Activated T-helper 2 cell treated with anti-CD3 and anti-CD28 coated beads, Interferon-gamma antibody, Interleukin-2, Interleukin-4, amounts not matched to agents 10 μg/mL and 5 μg/mL and 100 μg/mL, durations not matched to agents 14 hours and 24 hours and 36 hours (primary cell): ENCODE measurements around the gene PSME3. TPM values are rescaled to one million over a fixed set of nuclear protein-coding genes. Genes with fewer than 3 reads are reported as not detected.

Experiments
- DNase-seq: peaks from one replicate; pipeline ENCODE4 v3.0.0; 2021; ENCODE audit warnings: low spot score
- H3K27ac Mint-ChIP-seq: one replicate; pipeline ENCODE4 v1.8.0; 2021; ENCODE audit warnings: mixed read lengths
- H3K27me3 Mint-ChIP-seq: one replicate; pipeline ENCODE4 v1.8.0; 2021; ENCODE audit warnings: low read depth, mixed read lengths
- H3K36me3 Mint-ChIP-seq: one replicate; pipeline ENCODE4 v1.8.0; 2021; ENCODE audit warnings: low read depth, mixed read lengths
- H3K4me1 Mint-ChIP-seq: one replicate; pipeline ENCODE4 v1.8.0; 2021; ENCODE audit warnings: low read depth, mixed read lengths
- H3K4me3 Mint-ChIP-seq: one replicate; pipeline ENCODE4 v1.8.0; 2021; ENCODE audit warnings: low read depth, mild to moderate bottlenecking, moderate library complexity, mixed read lengths
- H3K9me3 Mint-ChIP-seq: one replicate; pipeline ENCODE4 v1.8.0; 2021; ENCODE audit warnings: mixed read lengths
- intact Hi-C: fragments of 100-400 bp; cut with micrococcal nuclease; formaldehyde crosslinking; loops from one replicate; pipeline ENCODE4 v1.15.1; 2023
- total RNA-seq: library from RNA; stranded (reverse); gene quantifications from 2 replicates; pipeline ENCODE4 v1.2.3, GENCODE V29; 2022

PSME3 gene
- total RNA-seq, 1 donor from 2014 or later, result 172 TPM

GRCh38 chr17:42827472-42827871, 5.7 kb upstream of the PSME3 start:
- no peaks in the 10 kb centered on the region for H3K9me3 Mint-ChIP-seq
- H3K36me3 Mint-ChIP-seq, result peaks cover 3% of the 10 kb centered on the region
- peaks cover 10% of the 10 kb centered on the region for H3K4me1 Mint-ChIP-seq
- H3K4me3 Mint-ChIP-seq, result no peak overlapping the region
- H3K27me3 Mint-ChIP-seq, result peaks cover 14% of the 10 kb centered on the region
- H3K27ac Mint-ChIP-seq, result no peak overlapping the region
- no peak for DNase-seq
- intact Hi-C loops, result no loop called here

GRCh38 chr17:42830971-42831370, 2.2 kb upstream of the PSME3 start:
- Mint-ChIP-seq H3K27me3 (peaks cover 14% of the 10 kb centered on the region), H3K9me3 (no peaks in the 10 kb centered on the region), H3K27ac (no peak overlapping the region), H3K36me3 (peaks cover 22% of the 10 kb centered on the region), H3K4me1 (peaks cover 20% of the 10 kb centered on the region), H3K4me3 (no peak overlapping the region)
- intact Hi-C loops, result no loop called here
- no peak for DNase-seq

DNA sequence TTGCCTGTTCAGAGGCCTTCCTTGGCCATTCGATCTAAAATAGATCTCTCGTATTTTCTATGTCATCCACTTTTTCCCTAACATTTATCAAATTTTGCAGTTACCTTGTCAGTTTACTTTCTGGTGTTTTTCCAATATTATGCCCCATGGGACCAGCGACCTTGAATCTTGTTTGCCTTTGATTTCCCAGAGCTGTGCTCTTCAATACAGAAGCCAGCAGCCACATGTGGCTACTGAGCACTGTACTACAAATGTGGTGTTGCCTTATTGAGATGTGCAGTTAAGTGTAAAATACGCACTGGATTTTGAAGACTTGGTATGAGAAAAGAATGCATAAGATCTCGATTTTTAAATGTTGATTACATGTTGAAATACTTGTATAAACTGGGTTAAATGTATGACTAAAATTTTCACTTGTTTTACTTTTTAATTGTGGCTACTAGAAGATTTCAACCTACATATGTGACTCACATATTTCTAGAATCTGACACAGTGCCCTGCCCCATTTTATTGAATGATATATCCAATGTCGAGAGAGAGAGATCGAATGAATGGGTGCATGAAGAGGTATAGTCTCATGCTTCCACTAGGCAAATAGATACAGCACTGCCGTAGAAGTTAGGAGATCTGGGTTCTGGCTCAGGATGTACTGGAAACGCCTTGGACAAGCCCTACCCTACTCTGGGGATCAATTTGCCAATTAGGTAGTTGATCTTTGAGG, 824 bp upstream of the PSME3 start:
- intact Hi-C loops, result loop anchor here (1.0 kb wide), 1 partner anchor 8 kb away; the partner anchor contains the start of gene BECN1
- peaks cover 9% of the 10 kb centered on the region for H3K27me3 Mint-ChIP-seq
- peaks cover 22% of the 10 kb centered on the region for H3K4me1 Mint-ChIP-seq
- H3K36me3 Mint-ChIP-seq, result peaks cover 32% of the 10 kb centered on the region
- peak overlapping the region; percentile 98 for H3K27ac Mint-ChIP-seq
- no peaks in the 10 kb centered on the region for H3K9me3 Mint-ChIP-seq
- no peak for DNase-seq
- H3K4me3 Mint-ChIP-seq, result peak overlapping the region; percentile 92

- peaks cover 24% of the 10 kb centered on the region for H3K4me1 Mint-ChIP-seq
- H3K9me3 Mint-ChIP-seq, result no peaks in the 10 kb centered on the region
- H3K36me3 Mint-ChIP-seq, result peaks cover 47% of the 10 kb centered on the region
- H3K27ac Mint-ChIP-seq, result peak overlapping the region; percentile 98
- no peaks in the 10 kb centered on the region for H3K27me3 Mint-ChIP-seq
- peak overlapping the region; percentile 92 for H3K4me3 Mint-ChIP-seq
- intact Hi-C loops, result no loop called here
- DNase-seq, result no peak
Measured at GRCh38 chr17:42833767-42834422, 698 bp downstream of the PSME3 start.

GRCh38 chr17:42835732-42836131, 2.5 kb downstream of the PSME3 start:
- Mint-ChIP-seq H3K27me3 (no peaks in the 10 kb centered on the region), H3K36me3 (peaks cover 61% of the 10 kb centered on the region), H3K27ac (no peak overlapping the region), H3K9me3 (no peaks in the 10 kb centered on the region), H3K4me1 (peaks cover 24% of the 10 kb centered on the region), H3K4me3 (no peak overlapping the region)
- intact Hi-C loops, result no loop called here
- DNase-seq, result no peak

DNA sequence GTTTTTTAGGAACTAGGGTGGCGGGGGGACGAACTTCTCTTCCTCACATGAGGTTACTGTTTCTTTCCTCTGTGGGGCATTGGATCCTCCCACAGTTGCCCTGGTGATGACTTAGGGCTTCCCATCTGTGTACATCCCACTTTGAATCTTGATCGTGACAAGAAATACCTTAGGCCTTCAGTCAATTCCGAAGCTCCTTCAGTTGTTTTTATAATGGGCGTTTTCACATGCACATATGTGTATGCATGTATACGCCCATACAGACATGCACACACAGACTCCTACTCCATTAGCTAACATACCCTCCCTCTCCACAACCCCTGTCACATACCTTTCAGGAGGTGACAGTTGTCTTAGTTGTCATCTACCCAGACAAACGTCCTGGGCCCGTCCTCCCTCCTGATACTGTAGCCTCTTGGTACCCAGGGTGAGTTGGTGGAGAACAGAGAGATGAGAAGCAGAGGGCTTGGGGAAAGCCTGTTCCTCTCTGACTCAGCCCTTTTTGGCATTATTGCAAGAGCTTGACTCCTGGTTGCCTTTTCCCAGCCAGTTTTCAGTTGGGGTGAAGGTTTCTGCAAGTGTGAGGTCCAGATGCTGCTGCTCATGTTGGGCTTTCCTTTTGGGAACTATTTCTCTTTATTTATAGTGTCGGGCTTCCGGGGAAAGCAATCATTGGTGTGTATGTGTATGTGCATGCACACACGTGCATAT, 8.9 kb downstream of the PSME3 start:
- Mint-ChIP-seq H3K36me3 (peaks cover 76% of the 10 kb centered on the region), H3K27me3 (no peaks in the 10 kb centered on the region), H3K4me1 (peaks cover 16% of the 10 kb centered on the region), H3K9me3 (no peaks in the 10 kb centered on the region), H3K4me3 (no peak overlapping the region), H3K27ac (no peak overlapping the region)
- intact Hi-C loops, result no loop called here
- no peak for DNase-seq

DNA sequence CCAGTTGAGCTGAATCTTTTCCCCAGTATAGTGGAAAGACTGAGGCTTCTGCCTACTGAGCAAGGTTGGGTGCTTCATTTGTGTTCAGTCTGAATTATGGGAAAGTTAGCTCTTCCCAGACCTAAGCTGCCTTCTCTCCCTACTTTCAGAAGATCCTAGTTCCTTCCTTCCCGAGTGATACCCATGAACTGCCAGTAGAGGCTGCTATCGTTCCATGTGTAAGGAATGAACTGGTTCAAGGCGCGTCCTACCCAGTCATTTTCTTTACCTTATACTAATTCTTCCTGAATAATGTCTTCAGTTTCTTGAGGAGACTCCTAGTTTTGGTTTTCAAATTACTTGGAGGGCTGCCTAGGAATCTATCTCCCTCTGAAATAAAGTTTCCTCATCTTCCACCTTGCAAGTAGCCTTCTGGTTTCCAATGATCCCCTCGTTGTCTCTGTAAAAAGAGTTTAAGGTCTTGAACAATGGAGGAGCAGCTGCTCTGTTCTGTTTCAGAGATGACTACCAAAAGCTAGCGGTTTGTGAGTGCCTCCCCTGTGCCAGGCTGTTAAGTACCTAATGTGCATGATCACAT, 10.2 kb downstream of the PSME3 start:
- Mint-ChIP-seq H3K27ac (no peak overlapping the region), H3K36me3 (peaks cover 65% of the 10 kb centered on the region), H3K4me3 (no peak overlapping the region), H3K4me1 (peaks cover 14% of the 10 kb centered on the region), H3K27me3 (no peaks in the 10 kb centered on the region), H3K9me3 (no peaks in the 10 kb centered on the region)
- intact Hi-C loops, result no loop called here
- no peak for DNase-seq

DNA sequence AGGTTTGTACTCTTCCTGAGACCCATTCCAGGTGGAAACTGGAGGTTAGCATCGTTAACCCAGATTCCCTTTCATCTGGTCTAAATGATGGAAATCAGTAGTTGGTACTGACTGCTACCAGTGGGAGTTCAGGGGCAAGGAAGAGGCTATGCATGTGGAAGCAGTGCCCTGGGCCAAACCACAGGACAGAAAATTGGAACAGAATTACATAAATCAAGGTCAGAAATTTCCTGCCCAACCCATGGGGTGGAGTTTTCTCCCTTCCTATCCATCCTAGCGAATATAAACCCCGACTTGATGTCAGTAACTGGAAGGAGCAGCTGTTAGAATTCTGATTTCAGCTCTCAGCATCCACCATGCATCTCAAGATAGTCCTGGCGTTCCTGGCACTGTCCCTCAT, 11.1 kb downstream of the PSME3 start, which contains the start of gene AOC2:
TSS of gene AOC2 (plus strand) at position 310 of the 400 bp plus-strand sequence. CDS start at position 357, 47 bp downstream.
- no peaks in the 10 kb centered on the region for H3K9me3 Mint-ChIP-seq
- no peaks in the 10 kb centered on the region for H3K27me3 Mint-ChIP-seq
- no peak for DNase-seq
- intact Hi-C loops, result no loop called here
- H3K36me3 Mint-ChIP-seq, result peaks cover 56% of the 10 kb centered on the region
- peaks cover 14% of the 10 kb centered on the region for H3K4me1 Mint-ChIP-seq
- no peak within 1 kb of the TSS for H3K27ac Mint-ChIP-seq
- H3K4me3 Mint-ChIP-seq, result no peak within 1 kb of the TSS

DNA sequence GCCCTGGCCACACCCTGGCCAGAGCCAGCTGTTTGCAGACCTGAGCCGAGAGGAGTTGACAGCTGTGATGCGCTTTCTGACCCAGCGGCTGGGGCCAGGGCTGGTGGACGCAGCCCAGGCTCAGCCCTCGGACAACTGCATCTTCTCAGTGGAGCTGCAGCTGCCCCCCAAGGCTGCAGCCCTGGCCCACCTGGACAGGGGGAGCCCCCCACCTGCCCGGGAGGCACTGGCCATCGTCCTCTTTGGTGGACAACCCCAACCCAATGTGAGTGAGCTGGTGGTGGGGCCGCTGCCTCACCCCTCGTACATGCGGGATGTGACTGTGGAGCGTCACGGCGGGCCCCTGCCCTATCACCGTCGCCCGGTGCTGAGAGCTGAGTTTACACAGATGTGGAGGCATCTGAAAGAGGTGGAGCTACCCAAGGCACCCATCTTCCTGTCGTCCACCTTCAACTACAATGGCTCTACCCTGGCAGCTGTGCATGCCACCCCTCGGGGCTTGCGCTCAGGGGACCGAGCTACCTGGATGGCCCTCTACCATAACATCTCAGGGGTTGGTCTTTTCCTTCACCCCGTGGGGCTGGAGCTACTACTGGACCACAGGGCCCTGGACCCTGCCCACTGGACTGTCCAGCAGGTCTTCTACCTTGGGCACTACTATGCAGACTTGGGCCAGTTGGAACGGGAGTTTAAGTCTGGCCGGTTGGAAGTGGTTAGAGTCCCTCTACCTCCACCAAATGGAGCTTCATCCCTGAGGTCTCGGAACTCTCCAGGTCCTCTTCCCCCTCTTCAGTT, 11.8 kb downstream of the PSME3 start:
- peaks cover 14% of the 10 kb centered on the region for H3K4me1 Mint-ChIP-seq
- no peak overlapping the region for H3K4me3 Mint-ChIP-seq
- H3K27ac Mint-ChIP-seq, result no peak overlapping the region
- no peaks in the 10 kb centered on the region for H3K9me3 Mint-ChIP-seq
- DNase-seq, result no peak
- peaks cover 52% of the 10 kb centered on the region for H3K36me3 Mint-ChIP-seq
- intact Hi-C loops, result no loop called here
- H3K27me3 Mint-ChIP-seq, result no peaks in the 10 kb centered on the region

- intact Hi-C loops, result no loop called here
- Mint-ChIP-seq H3K36me3 (peaks cover 48% of the 10 kb centered on the region), H3K4me3 (no peak overlapping the region), H3K9me3 (no peaks in the 10 kb centered on the region), H3K27me3 (no peaks in the 10 kb centered on the region), H3K4me1 (peaks cover 14% of the 10 kb centered on the region), H3K27ac (no peak overlapping the region)
- DNase-seq, result no peak
Measured at GRCh38 chr17:42845556-42845917, 12.3 kb downstream of the PSME3 start.

DNA sequence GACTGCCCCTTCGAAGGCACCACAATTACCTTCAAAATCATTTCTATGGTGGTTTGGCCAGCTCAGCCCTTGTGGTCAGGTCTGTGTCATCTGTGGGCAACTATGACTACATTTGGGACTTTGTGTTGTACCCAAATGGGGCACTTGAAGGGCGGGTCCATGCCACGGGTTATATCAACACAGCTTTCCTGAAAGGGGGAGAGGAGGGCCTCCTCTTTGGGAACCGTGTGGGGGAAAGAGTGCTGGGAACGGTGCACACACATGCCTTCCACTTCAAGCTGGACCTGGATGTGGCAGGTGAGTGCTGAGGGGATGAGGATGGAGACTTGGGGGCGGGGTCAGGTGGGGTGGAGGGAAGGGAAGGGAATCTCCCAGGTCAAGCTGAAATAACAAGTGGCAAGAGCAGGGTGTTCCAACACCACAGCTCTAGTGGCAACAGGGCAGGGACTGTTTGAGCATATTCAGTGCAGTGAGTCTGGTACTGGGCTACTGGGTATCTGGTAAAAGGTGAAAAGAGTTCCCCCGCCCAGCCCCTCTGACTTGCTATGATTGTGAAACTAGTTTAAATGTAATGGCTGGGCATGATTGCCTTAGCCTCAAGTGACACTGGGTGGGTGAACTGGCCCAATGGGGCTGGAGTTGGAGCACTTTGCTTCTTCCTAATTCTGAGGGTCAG, 12.9 kb downstream of the PSME3 start:
- peak overlapping the region; percentile 93 for H3K27ac Mint-ChIP-seq

More for the DNA sequence above, 12.9 kb downstream of the PSME3 start:
- Mint-ChIP-seq H3K27me3 (no peaks in the 10 kb centered on the region), H3K36me3 (peaks cover 45% of the 10 kb centered on the region), H3K4me3 (no peak overlapping the region), H3K9me3 (no peaks in the 10 kb centered on the region), H3K4me1 (peaks cover 14% of the 10 kb centered on the region)
- DNase-seq, result no peak
- intact Hi-C loops, result loop anchor here (2.0 kb wide), 1 partner anchor 83 kb away; no protein-coding TSS in a partner anchor
